IPS DF 4.7 (cell line): ENCODE results near the gene OPCML.

Source experiments
- DNase-seq: peaks from one replicate; pipeline ENCODE4 v3.0.0-alpha.2; 2013; ENCODE audit warnings: low spot score; ENCODE audit errors: extremely low read depth

OPCML gene

GRCh38 chr11:133078591-133079404, 453.5 kb downstream of the OPCML start:
- DNase-seq: no peak

DNA sequence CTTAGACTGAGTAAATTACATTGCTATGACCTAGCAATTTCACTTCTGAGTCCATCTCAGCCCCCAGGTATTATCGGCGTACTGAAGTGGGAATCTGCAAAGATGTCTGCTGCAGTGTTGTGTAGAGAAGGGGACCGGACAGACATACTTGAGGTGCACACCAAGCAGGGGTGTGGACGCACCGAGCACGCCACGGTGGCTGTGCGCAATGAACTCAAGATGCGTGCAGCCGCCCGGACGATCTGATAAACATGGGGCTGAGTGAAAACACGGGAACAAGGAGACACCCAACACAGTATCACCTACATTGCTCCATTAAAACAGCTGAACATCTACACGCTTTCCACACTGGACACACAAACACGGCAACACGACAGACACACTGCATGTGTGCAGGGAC, 454.3 kb downstream of the OPCML start:
- no peak for DNase-seq

- no peak for DNase-seq
Measured at GRCh38 chr11:133075351-133075750, 456.9 kb downstream of the OPCML start.

DNA sequence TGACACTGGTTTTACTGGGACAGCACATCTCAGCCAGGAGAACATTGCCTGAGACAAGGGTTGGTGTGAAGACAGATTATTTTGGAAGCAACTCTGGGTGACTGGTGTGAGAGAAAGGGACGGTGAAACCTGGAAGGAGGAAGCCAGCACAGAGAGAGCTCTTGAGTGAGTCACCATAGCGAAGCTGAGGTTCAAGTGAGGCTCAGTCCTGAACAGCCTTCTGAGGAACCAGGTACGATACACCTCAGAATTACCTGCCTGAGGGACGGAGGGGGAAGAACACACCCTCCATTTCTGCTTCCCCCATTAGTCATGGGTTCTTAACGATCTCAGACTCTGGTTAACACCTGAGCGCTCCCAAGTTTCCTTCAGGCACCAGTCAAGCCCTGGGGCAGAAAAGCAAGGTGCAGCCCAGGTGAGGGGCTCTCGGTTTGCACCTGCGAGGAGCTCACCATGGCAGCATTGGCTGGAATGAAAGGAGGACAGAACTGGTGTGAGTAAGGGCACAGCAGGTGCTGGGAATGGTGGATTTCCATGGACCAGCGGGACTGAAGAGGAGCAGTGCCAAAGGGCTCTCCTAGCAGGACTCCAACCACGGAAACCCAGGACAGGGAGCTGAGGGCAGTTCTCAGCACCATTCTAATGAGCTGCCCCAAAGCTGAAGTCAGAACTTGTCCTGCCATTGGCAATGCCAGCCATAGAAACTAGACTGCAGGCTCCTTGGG, 459.3 kb downstream of the OPCML start:
- DNase-seq: no peak

GRCh38 chr11:133072378-133072777, 459.9 kb downstream of the OPCML start:
- no peak for DNase-seq

- no peak for DNase-seq
Measured at GRCh38 chr11:133070791-133071190, 461.5 kb downstream of the OPCML start.

DNA sequence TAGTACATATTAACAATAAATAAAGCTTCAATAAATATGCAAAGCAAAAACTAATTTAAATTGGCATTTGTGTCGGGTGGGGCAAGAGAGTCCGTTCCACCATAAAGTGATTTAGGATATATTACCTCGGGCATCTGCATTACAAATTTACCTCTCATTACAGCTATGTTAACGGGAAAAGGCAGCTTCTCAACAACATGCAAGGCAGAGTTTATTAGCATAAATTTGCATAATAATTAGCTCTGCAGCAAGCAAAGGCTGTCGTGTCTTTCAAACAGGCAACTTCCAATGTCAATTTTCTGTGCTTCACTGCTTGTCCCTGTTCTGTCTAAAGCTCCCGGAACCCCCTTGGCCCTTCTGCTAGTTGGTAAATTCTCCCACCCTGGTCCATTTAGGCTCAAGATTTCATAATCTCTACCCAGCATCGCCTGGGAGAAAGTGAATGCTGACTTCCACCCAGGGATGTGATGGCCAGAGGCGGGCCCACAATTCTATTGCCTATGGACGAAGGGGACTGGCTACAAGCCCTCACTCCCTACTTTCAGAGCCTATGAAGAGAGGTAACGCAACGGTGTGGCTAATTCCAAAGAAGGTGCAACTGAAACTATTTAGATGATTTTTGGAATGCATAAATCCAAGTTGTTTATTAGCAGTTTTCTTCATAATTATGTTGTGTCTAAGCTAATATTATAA, 462.1 kb downstream of the OPCML start:
- no peak for DNase-seq

DNA sequence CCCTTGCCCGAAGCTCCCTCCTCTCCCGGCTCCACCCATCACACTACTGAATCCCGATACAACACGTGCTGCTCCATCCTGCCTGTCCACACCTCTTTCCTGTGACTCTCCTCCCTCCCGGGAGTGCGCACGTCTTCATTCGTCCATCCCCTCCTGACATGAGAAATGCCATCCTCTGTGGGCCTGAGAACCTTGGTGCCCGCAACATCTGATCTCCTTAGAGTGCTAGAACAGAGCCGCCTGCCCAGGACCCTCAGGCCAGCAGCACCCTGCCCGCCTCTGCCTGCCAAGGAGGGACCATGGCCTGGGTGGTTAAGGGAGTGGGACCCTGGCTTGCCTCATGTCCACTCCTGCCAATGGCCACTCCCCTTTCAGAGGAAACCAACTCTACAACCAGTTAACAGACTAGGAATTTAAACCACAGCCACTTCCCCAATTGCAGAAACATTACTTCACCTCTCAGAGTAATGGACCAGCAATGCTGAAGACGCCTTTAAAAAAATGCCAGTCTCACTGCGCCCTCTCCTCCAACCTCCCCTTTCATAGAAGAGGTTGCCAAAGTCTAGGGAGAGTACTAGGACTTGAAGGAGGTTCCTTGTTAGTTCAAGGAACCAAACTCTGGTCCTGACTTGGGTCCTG, 466.3 kb downstream of the OPCML start:
- DNase-seq: no peak

DNA sequence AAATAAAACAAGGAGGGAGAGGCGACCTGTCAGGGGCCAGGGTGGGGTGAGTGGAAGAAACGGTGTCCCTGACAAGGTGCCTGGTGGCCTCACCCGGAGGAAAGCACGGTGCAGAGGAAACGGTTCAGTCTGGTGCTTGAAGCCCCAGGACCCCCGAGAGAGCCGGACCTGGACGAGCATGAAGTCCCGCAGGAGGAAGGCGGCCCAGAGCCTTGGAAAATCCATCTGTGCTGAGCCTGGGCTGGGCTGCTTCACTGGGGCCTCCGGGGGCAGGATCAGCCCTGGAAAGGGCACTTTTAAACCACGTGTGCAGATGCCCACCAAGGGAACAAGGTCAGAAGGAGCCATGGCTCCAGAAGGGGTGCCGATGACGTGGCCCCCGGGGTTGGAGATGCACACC, 467.3 kb downstream of the OPCML start:
- no peak for DNase-seq

DNA sequence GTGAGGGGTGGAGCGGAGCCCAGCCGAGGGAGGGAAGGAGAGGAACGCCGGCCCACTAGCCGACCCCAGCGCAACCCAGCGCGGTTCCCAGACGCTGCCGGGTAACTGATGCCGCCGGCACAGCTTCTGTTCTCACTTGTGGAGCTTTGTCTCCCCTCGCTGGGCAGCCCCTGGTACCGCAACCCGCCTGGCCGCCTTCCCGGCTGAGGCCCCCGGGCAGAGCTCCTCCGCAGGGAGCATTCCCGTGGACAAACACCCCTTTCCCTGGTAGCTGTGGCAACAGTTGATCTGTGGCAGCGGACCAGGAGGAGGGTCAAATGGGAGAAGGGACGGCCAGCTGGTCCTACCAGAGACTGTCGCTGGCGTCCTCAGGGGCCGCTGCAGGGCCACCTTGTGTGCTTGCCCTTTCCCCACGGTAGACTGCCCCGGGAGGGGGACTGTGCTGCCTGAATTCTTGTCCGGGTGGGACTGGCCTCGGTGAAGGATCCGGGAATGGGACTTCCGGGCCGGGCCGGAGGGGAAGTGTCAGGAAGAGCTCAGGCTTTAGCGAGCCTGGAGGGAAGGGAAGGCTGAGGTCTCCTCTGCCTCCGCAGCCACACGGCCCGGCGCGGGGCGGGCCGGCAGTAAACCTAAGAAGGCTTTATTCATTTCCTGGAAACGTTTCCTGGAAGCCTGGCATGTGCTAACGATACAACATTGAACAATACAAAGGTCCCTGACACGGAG, 468.0 kb downstream of the OPCML start:
- DNase-seq: no peak

DNA sequence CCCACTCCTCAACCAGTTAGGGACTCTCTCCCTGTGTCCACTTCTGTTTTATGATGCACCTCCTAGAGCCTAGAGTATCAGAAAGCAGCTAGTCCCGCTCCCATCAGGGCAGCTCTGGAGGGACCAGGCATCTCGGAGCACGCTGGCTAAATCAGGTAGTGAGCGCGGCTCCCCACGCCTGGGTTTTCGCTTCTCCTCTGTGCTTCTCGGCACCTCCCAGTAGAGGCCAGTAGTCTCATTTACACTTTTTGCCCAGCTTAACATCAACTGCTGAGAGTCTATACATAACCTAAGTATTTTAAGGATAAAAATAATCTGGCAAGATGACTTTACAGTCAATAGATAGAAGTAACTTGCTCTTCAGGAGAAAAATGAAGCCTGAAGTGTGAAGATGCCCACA, 473.8 kb downstream of the OPCML start:
- no peak for DNase-seq

- no peak for DNase-seq
Measured at GRCh38 chr11:133053124-133053776, 479.1 kb downstream of the OPCML start.

DNA sequence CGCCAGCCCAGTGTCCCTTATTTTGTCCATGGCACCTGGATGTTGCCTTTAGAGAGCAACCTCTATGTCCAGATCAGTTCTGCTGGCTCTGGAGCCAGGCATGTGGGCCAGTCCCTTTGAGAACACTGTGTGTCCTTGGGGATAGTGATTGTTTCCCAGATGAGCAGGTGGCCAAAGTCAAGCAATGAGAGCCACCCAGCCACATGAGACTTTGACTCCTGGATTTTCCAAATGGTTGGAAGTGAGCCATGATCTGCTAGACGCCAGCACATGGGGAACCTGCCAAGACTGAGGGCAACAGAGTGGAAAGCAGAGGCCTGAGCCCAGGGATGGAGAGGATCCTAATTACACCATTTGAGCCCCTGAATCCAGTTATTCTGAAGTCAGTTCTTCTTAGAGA, 479.8 kb downstream of the OPCML start:
- no peak for DNase-seq

GRCh38 chr11:133049244-133050019, 482.9 kb downstream of the OPCML start:
- DNase-seq: no peak

- no peak for DNase-seq
Measured at GRCh38 chr11:133048270-133048669, 484.0 kb downstream of the OPCML start.

GRCh38 chr11:133047771-133048115, 484.6 kb downstream of the OPCML start:
- no peak for DNase-seq

DNA sequence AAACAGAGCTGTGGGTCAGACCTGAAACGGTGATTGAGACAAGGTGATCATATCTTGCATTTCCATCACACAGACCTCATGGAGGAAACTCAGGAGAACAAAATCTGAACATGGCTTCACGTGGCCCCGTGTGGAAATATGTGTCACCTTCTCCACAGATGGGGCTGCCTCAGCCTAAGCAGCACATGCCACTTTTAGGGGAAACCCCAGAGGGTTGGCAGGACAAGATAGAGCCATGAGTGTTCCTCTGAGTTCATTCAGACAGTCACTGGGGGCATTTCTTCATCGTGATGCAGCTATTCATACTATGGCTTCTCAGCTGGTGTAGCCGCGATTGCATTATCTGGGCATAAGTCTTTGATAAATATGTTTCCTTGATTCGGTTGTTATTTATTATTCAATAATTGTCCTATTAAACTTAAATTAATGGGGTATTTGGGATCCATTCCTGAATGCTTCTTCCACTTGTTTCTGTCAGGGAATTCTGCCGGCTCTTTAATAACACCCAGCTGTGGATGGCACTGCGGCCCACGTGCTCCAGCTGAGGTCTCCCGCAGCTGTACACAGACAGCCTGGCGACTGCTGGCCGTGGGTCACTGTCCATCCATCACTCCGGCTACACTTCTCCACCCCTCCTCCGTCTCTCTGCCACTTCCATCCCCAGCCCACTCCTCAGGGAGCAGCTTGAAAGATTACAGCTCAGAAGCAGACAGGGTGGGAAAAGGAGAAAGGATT, 485.1 kb downstream of the OPCML start:
- DNase-seq: no peak

DNA sequence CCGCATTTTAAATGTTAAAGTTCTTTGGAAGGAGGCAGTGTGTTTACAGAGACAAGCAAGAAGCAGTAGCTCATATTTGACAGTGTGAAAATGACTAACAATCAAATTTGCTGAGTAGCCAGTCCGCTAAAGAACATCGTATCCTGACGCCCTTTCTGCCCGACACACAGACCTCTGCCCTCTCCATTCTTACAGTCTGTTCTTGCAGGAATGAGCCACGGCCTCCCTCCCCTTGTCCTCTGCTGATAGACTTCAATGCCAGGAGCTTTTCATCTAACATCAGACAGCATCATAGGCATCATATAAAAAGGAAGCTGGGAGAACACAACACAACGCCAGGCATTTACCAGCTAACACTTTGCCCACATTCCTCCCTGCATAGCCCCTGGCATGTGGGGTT, 486.0 kb downstream of the OPCML start:
- no peak for DNase-seq
